Neural progenitor cell (in vitro differentiated cells): Measurements from ENCODE around the gene DLX5. TPM values are rescaled to one million over a fixed set of nuclear protein-coding genes. Genes with fewer than 3 reads are reported as not detected.
A peak's percentile ranks its signal among the peaks of the same experiment; 100 is the strongest.

Experiments used
- DNase-seq: peaks from one replicate; pipeline ENCODE4 v3.0.0-alpha.2; 2016; ENCODE audit warnings: low spot score
- H2AFZ ChIP-seq: fragments of 200-600 bp; sonication (generic); replicated peaks from 2 replicates; pipeline ENCODE4 v1.6.1; 2016; ENCODE audit warnings: antibody characterized with exemption
- H3F3A ChIP-seq: fragments of 200-600 bp; sonication (generic); 2 replicates; pipeline ENCODE4 v1.6.1; 2016; ENCODE audit warnings: antibody characterized with exemption, low read depth
- H3K27ac ChIP-seq: fragments of 200-600 bp; sonication (generic); 2 replicates; pipeline ENCODE4 v1.5.1; 2016; ENCODE audit warnings: mild to moderate bottlenecking
- H3K27me3 ChIP-seq: fragments of 200-600 bp; sonication (generic); 2 replicates; pipeline ENCODE4 v1.6.1; 2016; ENCODE audit warnings: mild to moderate bottlenecking, moderate library complexity
- H3K36me3 ChIP-seq: fragments of 200-600 bp; sonication (generic); 2 replicates; pipeline ENCODE4 v1.5.1; 2016
- H3K4me1 ChIP-seq: fragments of 200-600 bp; sonication (generic); 2 replicates; pipeline ENCODE4 v1.6.1; 2016; ENCODE audit warnings: mixed run types
- H3K4me2 ChIP-seq: fragments of 200-600 bp; sonication (generic); 2 replicates; pipeline ENCODE4 v1.6.1; 2016
- H3K4me3 ChIP-seq: fragments of 200-600 bp; sonication (generic); 2 replicates; pipeline ENCODE4 v1.5.1; 2016
- H3K79me2 ChIP-seq: fragments of 200-600 bp; sonication (generic); 2 replicates; pipeline ENCODE4 v1.6.1; 2016; ENCODE audit warnings: low read depth
- H3K9ac ChIP-seq: fragments of 200-600 bp; sonication (generic); 2 replicates; pipeline ENCODE4 v1.6.1; 2016
- H3K9me3 ChIP-seq: fragments of 200-600 bp; sonication (generic); 2 replicates; pipeline ENCODE4 v1.5.1; 2016; ENCODE audit warnings: low read depth
- H4K20me1 ChIP-seq: fragments of 200-600 bp; sonication (generic); 2 replicates; pipeline ENCODE4 v1.6.1; 2016; ENCODE audit warnings: low read depth
- H3K27ac Mint-ChIP-seq: 3 replicates; pipeline ENCODE4 v1.8.0; 2021; ENCODE audit warnings: mixed read lengths
- H3K27me3 Mint-ChIP-seq: 2 replicates; pipeline ENCODE4 v1.8.0; 2022; ENCODE audit warnings: low read depth, mild to moderate bottlenecking, inconsistent platforms, moderate library complexity, mixed read lengths; ENCODE audit not compliant: insufficient read depth
- H3K36me3 Mint-ChIP-seq: 3 replicates; pipeline ENCODE4 v1.8.0; 2021; ENCODE audit warnings: mixed read lengths
- H3K4me1 Mint-ChIP-seq: 3 replicates; pipeline ENCODE4 v1.8.0; 2021; ENCODE audit warnings: mixed read lengths
- H3K4me3 Mint-ChIP-seq: 3 replicates; pipeline ENCODE4 v1.8.0; 2021; ENCODE audit warnings: mild to moderate bottlenecking, moderate library complexity, mixed read lengths
- H3K9me3 Mint-ChIP-seq: 3 replicates; pipeline ENCODE4 v1.8.0; 2020; ENCODE audit warnings: mixed read lengths
- EZH2 ChIP-seq: fragments of 200-600 bp; sonication (generic); IDR thresholded peaks from 2 replicates; pipeline ENCODE4 v1.6.1; 2017; ENCODE audit warnings: antibody characterized with exemption, mild to moderate bottlenecking, moderate library complexity
- EZH2phosphoT487 ChIP-seq: fragments of 200-600 bp; sonication (generic); IDR thresholded peaks from 2 replicates; pipeline ENCODE4 v1.6.1; 2017; ENCODE audit warnings: antibody characterized with exemption
- total RNA-seq: library from RNA; depleted of rRNA; stranded (reverse); fragments of >200 nt; gene quantifications from 2 replicates; pipeline ENCODE4 v1.2.3, GENCODE V29; 2015; ENCODE audit warnings: low replicate concordance
- TF ChIP-seq, protein P1 (sequence below): fragments of 200-600 bp; sonication (generic); IDR thresholded peaks from 2 replicates; pipeline ENCODE4 v1.5.1; 2017; ENCODE audit warnings: antibody characterized with exemption, mild to moderate bottlenecking

DLX5 gene
- total RNA-seq, 1 donor from 2014 or later: not detected

DNA sequence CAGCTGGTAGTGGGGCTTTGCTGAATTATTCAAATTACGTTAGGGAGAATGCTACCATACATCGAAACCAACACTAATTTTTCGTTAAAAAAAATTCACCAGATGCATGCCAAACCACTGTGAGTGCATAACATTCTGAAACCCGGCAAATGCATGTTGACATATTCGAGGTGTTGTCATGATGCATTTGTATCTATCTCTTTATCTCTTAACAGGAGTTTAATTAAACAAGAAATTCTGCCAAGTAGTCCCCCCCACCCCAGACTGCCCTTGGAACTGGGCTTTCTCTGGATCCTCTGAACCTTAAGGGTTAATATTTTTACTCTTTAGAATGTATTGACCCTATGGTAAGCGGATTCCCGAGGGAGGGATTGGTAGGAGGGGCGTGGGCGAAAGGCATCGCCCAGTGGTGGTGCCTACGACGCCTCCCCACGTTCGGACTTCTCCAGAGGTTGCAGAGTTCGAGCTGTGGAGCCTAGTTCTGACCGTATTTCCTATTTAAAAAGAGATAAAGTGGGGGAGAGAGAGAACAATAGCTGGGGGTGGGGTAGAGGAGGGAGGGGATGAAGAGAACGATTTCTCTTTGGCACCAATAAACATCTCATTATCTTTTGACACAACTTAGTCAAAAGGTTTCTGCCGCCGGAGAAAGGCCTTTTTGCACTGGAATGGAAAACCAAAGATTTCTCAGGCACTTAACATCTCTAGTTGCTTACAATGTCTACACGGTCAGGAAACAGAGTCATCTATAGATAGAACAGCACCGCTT, 12.1 kb downstream of the DLX5 start:
- Histone ChIP-seq H3K36me3 (no peaks in the 10 kb centered on the region), H3K4me2 (peak overlapping the region; percentile 54), H3F3A (peaks cover 34% of the 10 kb centered on the region), H3K9ac (no peak overlapping the region), H3K27me3 (peaks cover 100% of the 10 kb centered on the region), H3K79me2 (no peaks in the 10 kb centered on the region), H3K4me3 (no peak overlapping the region), H3K4me1 (peaks cover 16% of the 10 kb centered on the region), H3K27ac (no peak overlapping the region), H2AFZ (no peak overlapping the region), H3K9me3 (no peaks in the 10 kb centered on the region), H4K20me1 (peaks cover 97% of the 10 kb centered on the region)
- peak; percentile 7 for TF ChIP-seq EZH2phosphoT487
- TF ChIP-seq, protein P1, sequence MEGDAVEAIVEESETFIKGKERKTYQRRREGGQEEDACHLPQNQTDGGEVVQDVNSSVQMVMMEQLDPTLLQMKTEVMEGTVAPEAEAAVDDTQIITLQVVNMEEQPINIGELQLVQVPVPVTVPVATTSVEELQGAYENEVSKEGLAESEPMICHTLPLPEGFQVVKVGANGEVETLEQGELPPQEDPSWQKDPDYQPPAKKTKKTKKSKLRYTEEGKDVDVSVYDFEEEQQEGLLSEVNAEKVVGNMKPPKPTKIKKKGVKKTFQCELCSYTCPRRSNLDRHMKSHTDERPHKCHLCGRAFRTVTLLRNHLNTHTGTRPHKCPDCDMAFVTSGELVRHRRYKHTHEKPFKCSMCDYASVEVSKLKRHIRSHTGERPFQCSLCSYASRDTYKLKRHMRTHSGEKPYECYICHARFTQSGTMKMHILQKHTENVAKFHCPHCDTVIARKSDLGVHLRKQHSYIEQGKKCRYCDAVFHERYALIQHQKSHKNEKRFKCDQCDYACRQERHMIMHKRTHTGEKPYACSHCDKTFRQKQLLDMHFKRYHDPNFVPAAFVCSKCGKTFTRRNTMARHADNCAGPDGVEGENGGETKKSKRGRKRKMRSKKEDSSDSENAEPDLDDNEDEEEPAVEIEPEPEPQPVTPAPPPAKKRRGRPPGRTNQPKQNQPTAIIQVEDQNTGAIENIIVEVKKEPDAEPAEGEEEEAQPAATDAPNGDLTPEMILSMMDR: no peak
- TF ChIP-seq EZH2: peak; percentile 1
- H3K4me3 Mint-ChIP-seq: no peak overlapping the region
- peaks cover 91% of the 10 kb centered on the region for H3K27me3 Mint-ChIP-seq
- H3K36me3 Mint-ChIP-seq: no peaks in the 10 kb centered on the region
- H3K9me3 Mint-ChIP-seq: peaks cover 2% of the 10 kb centered on the region
- peaks cover 9% of the 10 kb centered on the region for H3K4me1 Mint-ChIP-seq
- peak; percentile 70 for DNase-seq
- H3K27ac Mint-ChIP-seq: no peak overlapping the region

- no peaks in the 10 kb centered on the region for H3K79me2 ChIP-seq
- H3F3A ChIP-seq: peaks cover 42% of the 10 kb centered on the region
- H3K9me3 ChIP-seq: no peaks in the 10 kb centered on the region
- no peak for DNase-seq
- H3K27me3 Mint-ChIP-seq: peaks cover 91% of the 10 kb centered on the region
- no peak overlapping the region for H2AFZ ChIP-seq
- peaks cover 4% of the 10 kb centered on the region for H3K9me3 Mint-ChIP-seq
- H3K27ac Mint-ChIP-seq: no peak overlapping the region
- H3K36me3 ChIP-seq: no peaks in the 10 kb centered on the region
- peaks cover 7% of the 10 kb centered on the region for H3K4me1 Mint-ChIP-seq
- H3K27me3 ChIP-seq: peaks cover 100% of the 10 kb centered on the region
- H3K4me2 ChIP-seq: peak overlapping the region; percentile 54
- H3K4me3 ChIP-seq: no peak overlapping the region
- no peak overlapping the region for H3K4me3 Mint-ChIP-seq
- H3K9ac ChIP-seq: no peak overlapping the region
- peaks cover 97% of the 10 kb centered on the region for H4K20me1 ChIP-seq
- TF ChIP-seq, protein P1: no peak
- TF ChIP-seq EZH2 (peak; percentile 51), EZH2phosphoT487 (peak; percentile 59)
- no peaks in the 10 kb centered on the region for H3K36me3 Mint-ChIP-seq
- no peak overlapping the region for H3K27ac ChIP-seq
- H3K4me1 ChIP-seq: peaks cover 9% of the 10 kb centered on the region
Observed at GRCh38 chr7:97011536-97012364, 12.9 kb downstream of the DLX5 start.

DNA sequence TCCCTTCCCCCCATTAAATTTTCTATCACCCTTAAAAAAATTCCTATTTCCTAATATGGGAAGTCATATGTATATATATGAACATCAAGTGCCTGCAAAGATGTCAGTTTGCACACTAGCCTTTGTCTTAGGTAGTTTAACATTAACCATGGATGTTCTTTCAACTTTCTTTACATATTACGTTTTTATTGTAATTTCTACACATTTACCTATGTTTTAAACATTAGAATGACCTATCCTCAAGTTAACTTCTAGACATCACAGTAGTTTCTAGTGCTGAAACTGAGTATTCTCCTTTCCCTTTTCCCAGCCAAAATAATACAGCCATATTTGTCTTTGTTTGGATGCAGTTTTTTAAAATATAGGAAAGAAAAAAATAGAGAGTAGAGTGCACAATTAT, 13.5 kb downstream of the DLX5 start:
- H4K20me1 ChIP-seq: peaks cover 96% of the 10 kb centered on the region
- no peaks in the 10 kb centered on the region for H3K36me3 ChIP-seq
- peaks cover 45% of the 10 kb centered on the region for H3F3A ChIP-seq
- H3K27ac ChIP-seq: no peak overlapping the region
- no peaks in the 10 kb centered on the region for H3K9me3 ChIP-seq
- Mint-ChIP-seq H3K36me3 (no peaks in the 10 kb centered on the region), H3K27ac (no peak overlapping the region), H3K9me3 (peaks cover 4% of the 10 kb centered on the region), H3K4me1 (peaks cover 4% of the 10 kb centered on the region), H3K27me3 (peaks cover 89% of the 10 kb centered on the region), H3K4me3 (no peak overlapping the region)
- peaks cover 10% of the 10 kb centered on the region for H3K4me1 ChIP-seq
- no peak overlapping the region for H3K9ac ChIP-seq
- no peak for DNase-seq
- no peak overlapping the region for H3K4me2 ChIP-seq
- H3K79me2 ChIP-seq: no peaks in the 10 kb centered on the region
- TF ChIP-seq EZH2 (no peak), EZH2phosphoT487 (no peak)
- TF ChIP-seq, protein P1: no peak
- no peak overlapping the region for H3K4me3 ChIP-seq
- H2AFZ ChIP-seq: no peak overlapping the region
- peaks cover 100% of the 10 kb centered on the region for H3K27me3 ChIP-seq
